Spleen (tissue), 7 donors: ENCODE measurements around the gene IFT43.

Source experiments
- CTCF ChIP-seq, 11 experiments: fragments of 200-600 bp in 7 of 11; fragments of 450-650 bp in 4 of 11; sonication (generic) in 4 of 11; IDR thresholded peaks in 8 of 11; conservative IDR thresholded peaks in 3 of 11; 1 replicate in 7 of 11; 2 replicates in 4 of 11; pipeline versions ENCODE4 v1.4.0 to v1.8.0; 2016 to 2021; ENCODE audit warnings: antibody characterized with exemption in 11 of 11, inconsistent platforms in 4 of 11, mild to moderate bottlenecking in 1 of 11
- POLR2A ChIP-seq, 3 donors: fragments of 450-650 bp; IDR thresholded peaks; one replicate each; pipeline ENCODE4 v1.5.1; 2017; ENCODE audit warnings: antibody characterized with exemption in 3 of 3, mild to moderate bottlenecking in 1 of 3
- POLR2AphosphoS5 ChIP-seq, 3 donors: sonication (generic); formaldehyde crosslinking; IDR thresholded peaks; one replicate each; pipeline ENCODE4 v1.5.1; 2017; ENCODE audit warnings: antibody characterized with exemption in 3 of 3
- donor health status: DM: no; HTN: no; CAD: no; lungs with moderate emphysema.
- donor health status: DM: no; HTN: no; CAD: no.
- donor health status: DM: no; HTN: no; CAD: no.

- TF ChIP-seq POLR2A (IDR thresholded peaks at IDR 0.05) (no peak), CTCF (IDR thresholded peaks at IDR 0.05 in 8 of 11, conservative IDR thresholded peaks at IDR 0.05 in 3 of 11) (no peak), POLR2AphosphoS5 (IDR thresholded peaks at IDR 0.05) (no peak)
Observed at GRCh38 chr14:75984674-75985073, 889 bp upstream of the IFT43 start.
